GM21381 (cell line): ENCODE data around the gene DLG2.
"Not testable (repeated sequence)": the region's sequence is repeated elsewhere in the genome, so short reads cannot be mapped to it uniquely, and the experiment has no call there.

ENCODE experiments used
- ATAC-seq: cut with Tn5 transposase; IDR thresholded peaks from one replicate; pipeline ENCODE4 v1.9.1; 2021; ENCODE audit warnings: mild to moderate bottlenecking, moderate library complexity; ENCODE audit not compliant: unreplicated experiment

DLG2 gene

DNA sequence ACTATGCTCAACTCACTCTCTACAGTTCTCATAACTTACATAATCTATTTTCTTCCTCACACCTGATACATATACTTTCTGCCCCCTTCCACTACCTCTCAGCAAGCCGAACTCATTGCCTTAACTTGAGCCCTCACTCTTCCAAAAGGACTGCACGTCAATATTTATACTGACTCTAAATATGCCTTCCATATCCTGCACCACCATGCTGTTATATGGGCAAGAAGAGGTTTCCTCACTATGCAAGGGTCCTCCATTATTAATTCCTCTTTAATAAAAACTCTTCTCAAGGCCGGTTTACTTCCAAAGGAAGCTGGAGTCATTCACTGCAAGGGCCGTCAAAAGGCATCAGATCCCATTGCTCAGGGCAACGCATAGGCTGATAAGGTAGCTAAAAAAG lies 2204.5 kb downstream of the DLG2 start:
- ATAC-seq, result not testable (repeated sequence)

DNA sequence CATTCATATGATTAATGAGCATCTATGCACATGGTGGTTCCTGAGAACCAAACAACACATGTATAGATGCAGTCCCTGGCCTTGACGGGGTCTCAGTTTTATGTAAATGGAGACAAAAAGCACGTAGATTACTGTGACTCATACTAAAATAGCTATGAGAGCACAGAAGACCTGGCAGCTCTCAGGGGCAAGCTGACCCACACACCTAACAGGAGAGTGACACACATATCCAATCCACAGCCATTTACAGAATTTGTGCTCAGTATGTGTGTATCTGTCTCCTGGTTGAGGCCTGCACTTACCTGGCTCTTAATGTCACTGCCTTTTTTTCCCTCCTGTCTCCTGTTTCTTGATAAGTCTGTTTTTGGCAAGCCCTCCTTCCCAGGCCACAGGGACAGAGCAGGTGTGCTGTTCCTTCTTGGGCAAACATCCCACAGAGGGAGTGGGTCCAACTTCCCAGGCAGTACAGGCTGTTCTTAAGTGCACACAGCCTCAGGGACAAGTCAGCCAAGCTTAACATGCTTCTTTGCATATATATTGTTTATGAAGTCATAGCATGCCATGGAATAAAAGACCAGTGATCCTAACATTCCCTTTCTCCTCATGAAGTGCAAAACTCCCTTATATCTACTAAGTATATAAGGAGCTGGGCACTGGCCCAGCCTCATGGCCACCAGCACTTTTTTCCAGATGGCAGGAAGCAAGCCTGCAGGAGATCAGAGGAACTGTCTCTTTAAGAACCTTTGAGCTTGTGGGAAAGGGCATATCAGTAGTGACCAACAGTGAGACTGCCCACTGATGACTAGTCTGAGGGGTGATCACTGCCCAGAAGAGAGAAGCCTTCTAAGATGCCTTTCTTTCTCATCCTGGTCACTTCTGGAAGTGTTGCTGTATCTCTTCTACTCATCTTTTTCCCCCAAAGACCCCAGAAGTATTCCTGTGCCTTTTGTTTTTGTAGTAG lies 2216.3 kb downstream of the DLG2 start:
- no peak for ATAC-seq

DNA sequence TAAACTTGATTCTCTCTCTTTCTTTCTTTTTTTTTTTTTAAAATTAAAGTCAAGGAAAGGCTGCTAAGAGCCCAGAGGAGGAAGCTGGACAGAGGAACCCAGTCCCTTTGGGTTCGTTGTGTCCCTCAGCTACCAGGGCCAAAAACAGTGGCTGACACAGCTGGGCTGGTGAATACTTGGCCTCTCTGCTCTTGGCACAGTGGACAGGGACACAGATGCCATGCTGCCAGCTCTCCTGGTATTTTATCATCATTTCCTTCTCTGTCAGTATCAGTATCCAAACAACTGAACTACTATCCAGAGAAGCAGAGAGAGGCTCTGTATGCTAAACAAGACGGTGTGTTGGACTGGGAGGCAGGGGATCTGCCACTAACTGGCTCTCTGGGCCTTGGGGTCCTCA lies 2217.3 kb downstream of the DLG2 start:
- ATAC-seq, result no peak

- no peak for ATAC-seq
These were observed 2217.7 kb downstream of the DLG2 start for GRCh38 chr11:83409476-83409875.

DNA sequence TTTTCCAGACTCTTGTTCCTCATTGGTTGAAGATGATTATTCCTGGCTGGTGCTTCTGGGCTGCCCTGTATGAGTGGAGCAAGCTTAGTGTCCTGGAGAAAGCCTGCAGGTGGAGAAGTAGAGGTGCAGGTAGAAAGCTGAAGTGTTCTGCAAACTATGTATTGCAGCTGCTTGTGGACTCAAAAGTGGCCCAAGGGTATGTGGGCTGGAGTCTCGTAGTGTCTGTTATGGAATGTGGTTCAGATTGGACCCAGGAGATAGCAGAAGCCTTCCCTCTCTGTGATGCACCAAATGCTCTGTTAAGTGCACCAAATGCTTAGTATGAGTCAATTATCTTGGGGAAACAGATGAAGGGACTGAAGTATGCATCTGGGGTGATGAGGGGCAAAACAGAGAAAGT lies 2218.2 kb downstream of the DLG2 start:
- no peak for ATAC-seq
